Measurements from ENCODE around the gene MUC21. TPM values are rescaled to one million over a fixed set of nuclear protein-coding genes. Genes with fewer than 3 reads are reported as not detected.

The MUC21 gene
- total and polyA plus RNA-seq, 2 of the 8 experiments (the other 6 are each of a cell fraction or from before 2014, with no cell fraction given) = not detected

DNA sequence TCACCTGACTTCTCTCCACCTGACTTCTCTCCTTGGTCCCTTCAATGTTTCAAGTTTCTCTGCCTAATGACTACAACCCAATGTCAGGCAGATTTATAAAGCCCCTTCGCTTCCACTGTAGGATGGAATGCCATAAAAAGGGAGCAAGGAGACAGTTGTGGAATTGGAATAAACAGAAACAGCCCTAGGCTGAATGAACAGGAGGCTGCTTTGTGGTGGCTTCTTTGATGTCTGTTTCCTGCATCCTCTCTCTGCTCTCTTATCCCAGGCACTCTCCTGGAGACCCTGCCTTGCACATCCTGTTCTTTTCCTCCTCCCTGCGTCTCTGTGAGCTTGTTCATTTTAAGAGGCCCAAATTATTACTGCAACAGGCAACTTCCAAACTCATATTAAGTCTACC, 25.8 kb upstream of the MUC21 start:
- H4K91ac ChIP-seq (replicated peaks; ENCODE audit: insufficient read length, low read length) = no peak overlapping the region
- H2AFZ ChIP-seq (ENCODE audit: low read length) = no peak overlapping the region
- H2BK120ac ChIP-seq (replicated peaks; ENCODE audit: low read depth, low read length) = no peak overlapping the region
- no peak overlapping the region for H3K27ac ChIP-seq (ENCODE audit: low read depth, low read length)
- no peaks in the 10 kb centered on the region for H3K79me2 ChIP-seq (ENCODE audit: control insufficient read depth in 1 of 2, insufficient read depth in 2 of 2, low read length in 2 of 2)
- no peak overlapping the region for H3K23ac ChIP-seq (ENCODE audit: insufficient read length)
- H3K23me2 ChIP-seq (ENCODE audit: low read depth, low read length) = peaks cover 6% of the 10 kb centered on the region; the same call in 1 of the 2 replicates
- H3K14ac ChIP-seq (ENCODE audit: insufficient read length) = no peak overlapping the region
- H4K8ac ChIP-seq (ENCODE audit: extremely low read depth, insufficient read depth, low read length) = no peak overlapping the region
- H3K36me3 ChIP-seq (ENCODE audit: control insufficient read depth in 2 of 4, insufficient read depth in 4 of 4, low read length in 3 of 4) = no peaks in the 10 kb centered on the region
- no peak overlapping the region for H3K4ac ChIP-seq (replicated peaks; ENCODE audit: insufficient read length, low read depth, low read length)
- no peak overlapping the region for H4K5ac ChIP-seq (ENCODE audit: insufficient read length, low read depth, low read length)
- CTCF ChIA-PET (ENCODE audit: partially characterized antibody) = interaction anchor here (0.8 to 2.6 kb wide), 5 partner anchors 15 to 239 kb away, joined by 3 to 9 read pairs (median 3); no protein-coding TSS in a partner anchor
- no peak overlapping the region for H2BK15ac ChIP-seq (ENCODE audit: low read length)
- H3K9ac ChIP-seq (replicated peaks in 1 of 4; ENCODE audit: extremely low read depth in 1 of 4, low read depth in 3 of 4, low read length in 3 of 4) = no peak overlapping the region
- H3K18ac ChIP-seq (ENCODE audit: extremely low read depth, low read length) = no peak overlapping the region
- H2BK20ac ChIP-seq (ENCODE audit: low read length) = no peak overlapping the region
- POLR2A ChIA-PET (ENCODE audit: partially characterized antibody) = no interaction called here
- H3K27me3 ChIP-seq (replicated peaks in 1 of 4; ENCODE audit: control insufficient read depth in 3 of 4, extremely low read depth in 1 of 4, insufficient read depth in 3 of 4, low read length in 3 of 4) = peaks cover 0 to 12% (median 9%) of the 10 kb centered on the region in 4 experiments; a peak in 5 of 7 replicates
- no peaks in the 10 kb centered on the region for H3K9me3 ChIP-seq (ENCODE audit: insufficient read depth in 2 of 2, low read depth in 1 of 2, low read length in 1 of 2)
- H3K4me2 ChIP-seq (ENCODE audit: insufficient read depth in 1 of 2, low read depth in 2 of 2, low read length in 2 of 2) = no peak overlapping the region
- H3K79me1 ChIP-seq (ENCODE audit: low read depth, low read length) = no peaks in the 10 kb centered on the region
- H2BK12ac ChIP-seq (ENCODE audit: low read depth, low read length) = no peak overlapping the region
- H3K4me1 ChIP-seq (replicated peaks in 1 of 4; ENCODE audit: control insufficient read depth in 3 of 4, insufficient read depth in 4 of 4, low read length in 3 of 4) = peaks cover 3 to 4% (median 4%) of the 10 kb centered on the region in 4 experiments; a peak in 4 of 7 replicates
- DNase-seq (ENCODE audit: low read depth in 1 of 2, low spot score in 2 of 2) (no peak), FAIRE-seq (no peak)
- H2BK5ac ChIP-seq (ENCODE audit: low read depth, low read length) = no peak overlapping the region
- 80% methylated on average over 2 of the region's 2 CpGs; no CpG with 5 or more reads in 1 of the 2 experiments for WGBS, 2 experiments (ENCODE audit: extremely low coverage in 1 of 2, insufficient coverage in 1 of 2, insufficient read length in 1 of 2, insufficient replicate concordance in 2 of 2, low coverage in 1 of 2, low lambda C conversion rate in 2 of 2, missing lambda C conversion rate in 1 of 2)
- no peak overlapping the region for H2AK5ac ChIP-seq (ENCODE audit: low read depth, low read length)
- no peaks in the 10 kb centered on the region for H4K20me1 ChIP-seq (replicated peaks in 1 of 2; ENCODE audit: control insufficient read depth in 1 of 2, insufficient read depth in 2 of 2, low read length in 2 of 2)
- no peak overlapping the region for H3K56ac ChIP-seq (replicated peaks; ENCODE audit: insufficient read length, low read depth, low read length)
- TF ChIP-seq CREB1 (IDR thresholded peaks at IDR 0.05) = no peak
- no peak overlapping the region for H3K4me3 ChIP-seq (ENCODE audit: extremely low read depth in 1 of 4, insufficient read depth in 2 of 4, low read depth in 3 of 4, low read length in 4 of 4)
